Epithelial cell of esophagus (primary cell): ENCODE results near the gene LCN9.

ENCODE experiments used
- DNase-seq: peaks from one replicate; pipeline ENCODE4 v3.0.0; 2010; ENCODE audit warnings: low read depth
- H3K4me3 ChIP-seq: 2 replicates; pipeline ENCODE4 v1.5.1; 2011; ENCODE audit warnings: mild to moderate bottlenecking, low read length, control low read depth
- TF ChIP-seq, protein P1 (sequence below): IDR thresholded peaks from 2 replicates; pipeline ENCODE4 v1.5.1; 2011; ENCODE audit warnings: low read depth, mild to moderate bottlenecking, low read length, control low read depth, inconsistent platforms; ENCODE audit not compliant: insufficient read depth; ENCODE audit errors: missing control alignments

LCN9 gene

DNA sequence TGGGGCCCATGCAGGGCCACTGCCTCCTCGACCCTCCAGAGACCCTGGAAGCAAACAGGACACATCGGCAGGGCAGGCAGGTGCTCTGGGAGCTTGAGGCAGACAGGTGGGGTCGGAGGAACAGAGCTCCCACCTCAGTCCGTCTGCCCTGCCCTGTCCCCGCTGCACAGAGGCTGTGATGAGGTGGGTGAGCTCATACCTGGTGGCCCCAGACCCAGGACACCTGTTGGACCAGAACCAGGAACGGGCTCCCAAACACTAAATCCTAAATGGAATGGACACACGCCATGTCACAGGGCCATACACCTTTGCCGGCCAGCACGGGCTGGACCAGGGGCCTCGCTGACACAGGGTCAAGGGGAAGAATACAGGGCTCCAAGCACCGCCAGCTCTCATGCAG is 30.7 kb downstream of the LCN9 start:
- no peak for DNase-seq
- TF ChIP-seq, protein P1, sequence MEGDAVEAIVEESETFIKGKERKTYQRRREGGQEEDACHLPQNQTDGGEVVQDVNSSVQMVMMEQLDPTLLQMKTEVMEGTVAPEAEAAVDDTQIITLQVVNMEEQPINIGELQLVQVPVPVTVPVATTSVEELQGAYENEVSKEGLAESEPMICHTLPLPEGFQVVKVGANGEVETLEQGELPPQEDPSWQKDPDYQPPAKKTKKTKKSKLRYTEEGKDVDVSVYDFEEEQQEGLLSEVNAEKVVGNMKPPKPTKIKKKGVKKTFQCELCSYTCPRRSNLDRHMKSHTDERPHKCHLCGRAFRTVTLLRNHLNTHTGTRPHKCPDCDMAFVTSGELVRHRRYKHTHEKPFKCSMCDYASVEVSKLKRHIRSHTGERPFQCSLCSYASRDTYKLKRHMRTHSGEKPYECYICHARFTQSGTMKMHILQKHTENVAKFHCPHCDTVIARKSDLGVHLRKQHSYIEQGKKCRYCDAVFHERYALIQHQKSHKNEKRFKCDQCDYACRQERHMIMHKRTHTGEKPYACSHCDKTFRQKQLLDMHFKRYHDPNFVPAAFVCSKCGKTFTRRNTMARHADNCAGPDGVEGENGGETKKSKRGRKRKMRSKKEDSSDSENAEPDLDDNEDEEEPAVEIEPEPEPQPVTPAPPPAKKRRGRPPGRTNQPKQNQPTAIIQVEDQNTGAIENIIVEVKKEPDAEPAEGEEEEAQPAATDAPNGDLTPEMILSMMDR: no peak
- H3K4me3 ChIP-seq: no peak overlapping the region

DNA sequence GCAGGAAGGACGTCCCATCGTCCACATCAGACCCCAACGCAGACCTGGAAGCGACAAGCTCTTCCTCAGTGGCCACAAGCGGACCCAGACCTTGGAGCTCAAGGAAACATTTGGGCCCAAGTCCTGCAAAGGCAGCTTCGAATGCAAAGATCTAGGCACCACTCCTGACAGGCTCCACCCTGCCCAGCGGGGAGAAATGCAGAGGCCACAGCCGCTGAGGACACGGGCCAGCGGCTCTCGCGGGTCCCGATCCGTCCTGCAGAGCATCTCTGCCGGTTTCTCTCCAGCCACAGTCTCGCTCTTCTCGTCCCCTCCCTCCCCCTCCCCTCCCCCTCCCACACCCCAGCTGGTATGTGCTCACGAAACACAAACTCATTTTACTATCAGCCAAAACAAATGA is 31.3 kb downstream of the LCN9 start:
- H3K4me3 ChIP-seq: no peak overlapping the region
- TF ChIP-seq, protein P1: no peak
- DNase-seq: no peak

DNA sequence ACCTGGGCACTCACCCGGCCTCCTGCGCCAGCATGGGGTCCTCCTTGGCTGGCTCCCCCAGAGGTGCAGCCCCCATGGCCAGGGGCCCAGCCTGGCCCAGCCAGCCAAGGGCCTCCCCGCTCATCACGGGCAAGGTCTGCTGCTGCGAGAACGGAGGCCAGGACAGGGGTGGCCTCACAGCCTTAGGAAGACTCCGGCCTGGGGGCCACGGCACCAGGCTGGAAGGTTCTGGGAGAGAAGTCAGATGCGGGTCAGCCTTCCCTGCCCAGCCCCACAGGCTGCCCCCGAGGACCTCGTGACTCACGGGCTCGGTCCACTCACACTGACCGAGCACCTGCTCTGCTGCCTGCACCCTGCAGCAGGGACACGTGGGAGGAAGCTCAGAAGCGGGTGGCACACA is 31.9 kb downstream of the LCN9 start:
- DNase-seq: no peak
- H3K4me3 ChIP-seq: no peak overlapping the region
- TF ChIP-seq, protein P1: no peak

DNA sequence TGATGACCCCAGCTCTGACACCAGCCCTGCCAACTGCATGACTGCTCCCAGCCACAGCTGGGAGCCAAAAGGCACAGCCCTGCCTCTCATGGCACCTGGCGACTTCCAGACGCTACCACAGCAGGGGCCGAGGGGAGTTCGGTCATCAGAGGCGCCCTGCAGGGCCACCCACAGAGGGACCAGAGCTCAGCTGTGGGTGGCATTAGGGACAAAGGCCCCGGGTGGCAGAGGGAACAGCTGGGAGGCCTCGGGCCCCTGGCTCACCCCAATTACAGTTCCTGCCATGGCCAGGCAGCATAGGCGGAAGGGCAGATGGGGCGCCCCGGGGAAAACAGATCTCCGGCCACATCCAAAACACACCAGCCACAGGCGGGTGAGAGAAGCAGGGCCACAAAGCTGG is 32.5 kb downstream of the LCN9 start:
- no peak overlapping the region for H3K4me3 ChIP-seq
- DNase-seq: no peak
- TF ChIP-seq, protein P1: no peak

DNA sequence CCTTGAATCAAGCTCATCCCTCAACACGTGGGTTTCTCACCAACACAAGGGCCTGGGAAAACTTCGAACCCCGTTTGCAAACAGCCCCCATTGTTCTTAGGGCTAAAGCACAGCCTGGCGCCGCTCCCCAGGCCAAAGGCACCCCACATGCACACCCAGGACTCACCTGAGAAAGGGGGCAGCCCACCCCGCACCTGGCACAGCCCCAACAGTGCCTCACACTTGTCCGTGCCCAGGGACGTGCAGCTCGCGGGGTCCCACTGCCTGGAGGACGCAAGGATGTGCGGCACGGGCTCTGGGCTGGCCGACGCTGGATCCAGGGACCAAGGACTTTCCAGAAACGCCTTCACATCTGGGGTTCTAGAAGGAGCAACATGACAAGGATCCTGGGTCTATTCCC is 33.3 kb downstream of the LCN9 start:
- TF ChIP-seq, protein P1: no peak
- H3K4me3 ChIP-seq: no peak overlapping the region
- no peak for DNase-seq

DNA sequence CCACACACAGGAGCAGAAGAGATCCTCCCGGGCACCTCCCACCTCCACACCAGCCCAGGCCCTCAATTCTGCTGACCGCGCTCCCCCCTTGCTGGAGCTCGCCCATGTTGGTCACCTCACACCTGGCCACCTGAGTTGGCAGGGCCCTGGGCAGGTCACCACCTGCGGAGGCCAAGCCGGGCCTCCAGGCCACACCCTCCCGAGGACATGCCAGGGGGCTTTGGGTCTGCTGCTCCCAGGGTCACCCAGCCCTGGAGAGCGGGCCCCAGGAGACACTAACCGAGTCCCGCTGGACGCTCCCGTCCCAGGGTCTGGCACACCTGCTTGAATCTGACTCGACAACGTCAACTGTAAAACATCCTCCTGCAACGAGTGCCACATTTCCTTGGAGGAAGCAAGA is 34.1 kb downstream of the LCN9 start:
- TF ChIP-seq, protein P1: no peak
- no peak for DNase-seq
- no peak overlapping the region for H3K4me3 ChIP-seq

DNA sequence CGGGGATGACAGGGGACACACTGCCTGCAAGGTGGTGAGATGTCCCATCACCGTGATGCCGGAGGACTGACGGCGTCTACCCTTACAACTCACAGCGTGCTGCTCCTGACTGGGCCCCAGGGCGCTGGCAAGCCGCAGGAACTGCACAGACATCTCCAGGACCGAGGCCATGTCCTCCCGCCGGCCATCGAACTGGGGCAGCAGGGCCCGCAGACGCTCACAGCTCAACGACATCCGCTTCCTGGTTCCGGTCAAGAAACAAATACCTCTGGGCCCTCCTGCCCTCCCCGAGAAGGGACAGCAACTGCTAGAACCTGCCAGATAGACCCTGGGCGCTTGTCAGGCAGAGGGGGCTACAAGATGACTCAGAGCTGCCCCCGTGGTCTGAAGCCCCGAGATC is 35.1 kb downstream of the LCN9 start:
- TF ChIP-seq, protein P1: no peak
- no peak overlapping the region for H3K4me3 ChIP-seq
- no peak for DNase-seq
